ENCODE results near the gene LRRK1.

GRCh38 chr15:101105059-101105891 lies 186.1 kb downstream of the LRRK1 start:
- TF ChIP-seq, protein P1, sequence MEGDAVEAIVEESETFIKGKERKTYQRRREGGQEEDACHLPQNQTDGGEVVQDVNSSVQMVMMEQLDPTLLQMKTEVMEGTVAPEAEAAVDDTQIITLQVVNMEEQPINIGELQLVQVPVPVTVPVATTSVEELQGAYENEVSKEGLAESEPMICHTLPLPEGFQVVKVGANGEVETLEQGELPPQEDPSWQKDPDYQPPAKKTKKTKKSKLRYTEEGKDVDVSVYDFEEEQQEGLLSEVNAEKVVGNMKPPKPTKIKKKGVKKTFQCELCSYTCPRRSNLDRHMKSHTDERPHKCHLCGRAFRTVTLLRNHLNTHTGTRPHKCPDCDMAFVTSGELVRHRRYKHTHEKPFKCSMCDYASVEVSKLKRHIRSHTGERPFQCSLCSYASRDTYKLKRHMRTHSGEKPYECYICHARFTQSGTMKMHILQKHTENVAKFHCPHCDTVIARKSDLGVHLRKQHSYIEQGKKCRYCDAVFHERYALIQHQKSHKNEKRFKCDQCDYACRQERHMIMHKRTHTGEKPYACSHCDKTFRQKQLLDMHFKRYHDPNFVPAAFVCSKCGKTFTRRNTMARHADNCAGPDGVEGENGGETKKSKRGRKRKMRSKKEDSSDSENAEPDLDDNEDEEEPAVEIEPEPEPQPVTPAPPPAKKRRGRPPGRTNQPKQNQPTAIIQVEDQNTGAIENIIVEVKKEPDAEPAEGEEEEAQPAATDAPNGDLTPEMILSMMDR (conservative IDR thresholded peaks at IDR 0.05): no peak
- no peak for TF ChIP-seq ZFX (IDR thresholded peaks at IDR 0.05)

Measured in C4-2B (cell line).